Astrocyte (in vitro differentiated cells and primary cell): ENCODE data around the gene SRC.

Experiments
- EZH2 ChIP-seq: IDR thresholded peaks from 2 replicates; pipeline ENCODE4 v1.6.1; 2012; ENCODE audit warnings: mild to moderate bottlenecking, low read length, inconsistent platforms; ENCODE audit not compliant: insufficient read depth
- TF ChIP-seq, protein P1 (sequence below): IDR thresholded peaks from 2 replicates; pipeline ENCODE4 v1.5.1; 2011; ENCODE audit warnings: low read depth, mild to moderate bottlenecking, inconsistent platforms, low read length, moderate library complexity; ENCODE audit not compliant: insufficient read depth

GRCh38 chr20:37333130-37333847 is 12.7 kb upstream of the SRC start:
- no peak for TF ChIP-seq EZH2
- TF ChIP-seq, protein P1, sequence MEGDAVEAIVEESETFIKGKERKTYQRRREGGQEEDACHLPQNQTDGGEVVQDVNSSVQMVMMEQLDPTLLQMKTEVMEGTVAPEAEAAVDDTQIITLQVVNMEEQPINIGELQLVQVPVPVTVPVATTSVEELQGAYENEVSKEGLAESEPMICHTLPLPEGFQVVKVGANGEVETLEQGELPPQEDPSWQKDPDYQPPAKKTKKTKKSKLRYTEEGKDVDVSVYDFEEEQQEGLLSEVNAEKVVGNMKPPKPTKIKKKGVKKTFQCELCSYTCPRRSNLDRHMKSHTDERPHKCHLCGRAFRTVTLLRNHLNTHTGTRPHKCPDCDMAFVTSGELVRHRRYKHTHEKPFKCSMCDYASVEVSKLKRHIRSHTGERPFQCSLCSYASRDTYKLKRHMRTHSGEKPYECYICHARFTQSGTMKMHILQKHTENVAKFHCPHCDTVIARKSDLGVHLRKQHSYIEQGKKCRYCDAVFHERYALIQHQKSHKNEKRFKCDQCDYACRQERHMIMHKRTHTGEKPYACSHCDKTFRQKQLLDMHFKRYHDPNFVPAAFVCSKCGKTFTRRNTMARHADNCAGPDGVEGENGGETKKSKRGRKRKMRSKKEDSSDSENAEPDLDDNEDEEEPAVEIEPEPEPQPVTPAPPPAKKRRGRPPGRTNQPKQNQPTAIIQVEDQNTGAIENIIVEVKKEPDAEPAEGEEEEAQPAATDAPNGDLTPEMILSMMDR, result no peak
